IMR-90 (cell line): Measurements from ENCODE around the gene KCNIP1. TPM values are rescaled to one million over a fixed set of nuclear protein-coding genes. Genes with fewer than 3 reads are reported as not detected.

Source experiments
- ATAC-seq: fragments of 200-7000 bp; cut with Tn5 transposase; 2 replicates; pipeline ENCODE4 v1.9.1; 2020; ENCODE audit warnings: low read depth, mild to moderate bottlenecking, moderate library complexity
- BruUV-seq: library from RNA; stranded (reverse); fragments of 400-500 nt; replicated peaks from 2 replicates; lab custom pipeline; 2021; lab: Mats Ljungman, UMichigan
- CTCF ChIA-PET: fragments of 300-600 bp; formaldehyde crosslinking; extraction: SDS; loops from one replicate; lab custom pipeline; 2021; ENCODE audit warnings: antibody characterized with exemption; lab: Yijun Ruan, JAX
- POLR2A ChIA-PET: fragments of 300-600 bp; sonication (Branson Sonifier 250); formaldehyde crosslinking; loops from one replicate; lab custom pipeline; 2022; ENCODE audit warnings: antibody characterized with exemption; ENCODE audit not compliant: unreplicated experiment; lab: Charles Lee
- DNase-seq: peaks from one replicate; pipeline ENCODE4 v3.0.0; 2013
- H2AFZ ChIP-seq: replicated peaks from 2 replicates; pipeline ENCODE3; 2013; ENCODE audit warnings: low read length, mild to moderate bottlenecking; ENCODE audit not compliant: poor library complexity
- H2AK5ac ChIP-seq: 2 replicates; pipeline ENCODE4 v1.6.1; 2013; ENCODE audit warnings: low read depth, low read length, inconsistent platforms
- H2AK9ac ChIP-seq: replicated peaks from 2 replicates; pipeline ENCODE3; 2013; ENCODE audit warnings: mild to moderate bottlenecking, low read depth, low read length, moderate library complexity; ENCODE audit not compliant: poor library complexity
- H2BK120ac ChIP-seq: 2 replicates; pipeline ENCODE4 v1.6.1; 2013; ENCODE audit warnings: low read depth, low read length, inconsistent platforms
- H2BK15ac ChIP-seq: 3 replicates; pipeline ENCODE4 v1.6.1; 2013; ENCODE audit warnings: low read depth, low read length, inconsistent platforms
- H2BK20ac ChIP-seq: 2 replicates; pipeline ENCODE4 v1.6.1; 2013; ENCODE audit warnings: low read depth, mild to moderate bottlenecking, inconsistent platforms, low read length, moderate library complexity
- H2BK5ac ChIP-seq: 2 replicates; pipeline ENCODE4 v1.6.1; 2013; ENCODE audit warnings: mild to moderate bottlenecking, low read depth, low read length, inconsistent platforms; ENCODE audit not compliant: poor library complexity, severe bottlenecking
- H3K14ac ChIP-seq: replicated peaks from 2 replicates; pipeline ENCODE4 v1.6.1; 2013; ENCODE audit warnings: low read depth, low read length, inconsistent platforms
- H3K18ac ChIP-seq: 2 replicates; pipeline ENCODE4 v1.6.1; 2013; ENCODE audit warnings: low read depth, low read length, control low read depth
- H3K23ac ChIP-seq: 2 replicates; pipeline ENCODE4 v1.6.1; 2013; ENCODE audit warnings: low read depth, low read length, inconsistent platforms
- H3K27ac ChIP-seq: 2 replicates; pipeline ENCODE4 v1.5.1; 2013; ENCODE audit warnings: mild to moderate bottlenecking, control low read depth, low read length; ENCODE audit not compliant: insufficient read depth
- H3K27me3 ChIP-seq: 2 replicates; pipeline ENCODE4 v1.6.1; 2013; ENCODE audit warnings: low read length; ENCODE audit not compliant: control insufficient read depth, insufficient read depth
- H3K36me3 ChIP-seq: 2 replicates; pipeline ENCODE4 v1.6.1; 2013; ENCODE audit warnings: low read length, mixed read lengths; ENCODE audit not compliant: control insufficient read depth, insufficient read depth
- H3K4ac ChIP-seq: 2 replicates; pipeline ENCODE4 v1.6.1; 2013; ENCODE audit warnings: low read depth, low read length, inconsistent platforms
- H3K4me1 ChIP-seq: 2 replicates; pipeline ENCODE4 v1.6.1; 2013; ENCODE audit warnings: low read length, mixed read lengths; ENCODE audit not compliant: control insufficient read depth, insufficient read depth
- H3K4me2 ChIP-seq: 2 replicates; pipeline ENCODE4 v1.6.1; 2013; ENCODE audit warnings: low read depth, mild to moderate bottlenecking, control low read depth, low read length, moderate library complexity
- H3K4me3 ChIP-seq: 2 replicates; pipeline ENCODE4 v1.5.1; 2013; ENCODE audit warnings: low read depth, mild to moderate bottlenecking, control low read depth, low read length, moderate library complexity; ENCODE audit not compliant: insufficient read depth
- H3K56ac ChIP-seq: 2 replicates; pipeline ENCODE4 v1.6.1; 2013; ENCODE audit warnings: low read length, inconsistent platforms; ENCODE audit not compliant: insufficient read depth; ENCODE audit errors: extremely low read depth
- H3K79me1 ChIP-seq, 2 experiments: 2 replicates each; pipeline ENCODE4 v1.6.1; 2013; ENCODE audit warnings: low read length in 2 of 2, inconsistent platforms in 1 of 2, low read depth in 1 of 2
- H3K9ac ChIP-seq: 2 replicates; pipeline ENCODE4 v1.6.1; 2013; ENCODE audit warnings: low read depth, low read length, control low read depth
- H3K9me1 ChIP-seq: 2 replicates; pipeline ENCODE4 v1.6.1; 2013; ENCODE audit warnings: low read length, inconsistent platforms; ENCODE audit not compliant: insufficient read depth
- H3K9me3 ChIP-seq: 2 replicates; pipeline ENCODE4 v1.6.1; 2013; ENCODE audit warnings: low read length; ENCODE audit not compliant: control insufficient read depth, insufficient read depth
- H4K20me1 ChIP-seq: 2 replicates; pipeline ENCODE4 v1.6.1; 2013; ENCODE audit warnings: low read length, inconsistent platforms; ENCODE audit not compliant: insufficient read depth
- H4K5ac ChIP-seq: 2 replicates; pipeline ENCODE4 v1.6.1; 2013; ENCODE audit warnings: mild to moderate bottlenecking, low read depth, low read length, control low read depth
- H4K8ac ChIP-seq, 2 experiments: 2 replicates each; pipeline ENCODE4 v1.6.1; 2013; ENCODE audit warnings: low read depth in 2 of 2, low read length in 2 of 2, control low read depth in 1 of 2, inconsistent platforms in 1 of 2
- H4K91ac ChIP-seq: 2 replicates; pipeline ENCODE4 v1.6.1; 2013; ENCODE audit warnings: low read depth, low read length, inconsistent platforms; ENCODE audit not compliant: insufficient read depth
- BHLHE40 ChIP-seq: fragments of 150-350 bp; IDR thresholded peaks from 2 replicates; pipeline ENCODE4 v1.6.1; 2016; ENCODE audit warnings: mild to moderate bottlenecking, low read depth, low read length
- RAD21 ChIP-seq: IDR thresholded peaks from 2 replicates; pipeline ENCODE4 v1.6.1; 2012; ENCODE audit warnings: low read length, improper control_type of control experiment
- WGBS, 2 experiments: methylation state at CpG; one replicate each; pipeline versions ENCODE4 v1.1.5 to v1.1.7; 2013; ENCODE audit warnings: missing lambda C conversion rate in 2 of 2; ENCODE audit not compliant: insufficient read length in 1 of 2; ENCODE audit errors: extremely low coverage in 2 of 2; 5-methylcytosine and 5-hydroxymethylcytosine counted together
- dilution Hi-C: fragments of 300-500 bp; cut with HindIII; formaldehyde crosslinking; loops from one replicate; pipeline ENCODE4 v1.14.3; 2018; ENCODE audit warnings: low sequenced_read_pairs; ENCODE audit not compliant: unreplicated experiment
- in situ Hi-C: fragments of 300-500 bp; cut with MboI; formaldehyde crosslinking; loops from 3 replicates; pipeline ENCODE4 v1.14.3; 2019; ENCODE audit warnings: low sequenced_read_pairs, inconsistent platforms, mixed read lengths
- intact Hi-C: fragments of 100-400 bp; cut with micrococcal nuclease; formaldehyde crosslinking; loops from 2 replicates; pipeline ENCODE4 v1.10.0; 2022
- polyA plus RNA-seq, 3 experiments: library from polyadenylated mRNA; depleted of rRNA; stranded (reverse); fragments of >200 nt; gene quantifications; 2 replicates each; pipeline ENCODE4 v1.2.3, GENCODE V29; 2012; ENCODE audit warnings: low replicate concordance in 1 of 3
- total RNA-seq: library from RNA; depleted of rRNA; stranded (reverse); fragments of >200 nt; gene quantifications from 2 replicates; pipeline ENCODE4 v1.2.3, GENCODE V29; 2012

The KCNIP1 gene
- total and polyA plus RNA-seq, 2 of the 4 experiments (the other 2 are of a cell fraction), result not detected

GRCh38 chr5:170532935-170533334, 29.1 kb downstream of the KCNIP1 start:
- no peak overlapping the region for H3K4me2 ChIP-seq
- H2BK120ac ChIP-seq, result no peak overlapping the region
- no peaks in the 10 kb centered on the region for H3K4me1 ChIP-seq
- no peaks in the 10 kb centered on the region for H3K9me1 ChIP-seq
- H3K4ac ChIP-seq, result no peak overlapping the region
- POLR2A ChIA-PET, result no interaction called here
- intact Hi-C loops, result no loop called here
- no peak overlapping the region for H4K5ac ChIP-seq
- BruUV-seq, result no TSS peak
- no peaks in the 10 kb centered on the region; the same call in 1 of the 2 replicates for H3K27me3 ChIP-seq
- dilution Hi-C loops, result no loop called here
- DNase-seq, result no peak
- H3K36me3 ChIP-seq, result no peaks in the 10 kb centered on the region
- H4K91ac ChIP-seq, result no peak overlapping the region
- H3K14ac ChIP-seq, result no peak overlapping the region
- H2BK15ac ChIP-seq, result no peak overlapping the region
- no peak overlapping the region for H4K8ac ChIP-seq
- WGBS, 2 experiments, result no CpG with 5 or more reads among the region's 3 CpGs
- H3K4me3 ChIP-seq, result no peak overlapping the region
- CTCF ChIA-PET, result no interaction called here
- H2BK20ac ChIP-seq, result no peak overlapping the region
- H4K20me1 ChIP-seq, result no peaks in the 10 kb centered on the region
- no peaks in the 10 kb centered on the region for H3K79me1 ChIP-seq
- in situ Hi-C loops, result no loop called here
- H3K9ac ChIP-seq, result no peak overlapping the region
- no peak overlapping the region for H3K18ac ChIP-seq
- H3K56ac ChIP-seq, result no peak overlapping the region
- TF ChIP-seq BHLHE40 (no peak), RAD21 (no peak)
- no peak for ATAC-seq
- no peak overlapping the region for H3K27ac ChIP-seq
- no peak overlapping the region for H3K23ac ChIP-seq
- H2AK5ac ChIP-seq, result no peak overlapping the region
- H2BK5ac ChIP-seq, result no peak overlapping the region
- no peak overlapping the region for H2AK9ac ChIP-seq
- H2AFZ ChIP-seq, result no peak overlapping the region
- no peaks in the 10 kb centered on the region for H3K9me3 ChIP-seq
